HG02943 (cell line): Measurements from ENCODE around the gene PCYOX1L.

Source experiments
- ATAC-seq: cut with Tn5 transposase; IDR thresholded peaks from one replicate; pipeline ENCODE4 v1.9.1; 2021; ENCODE audit warnings: mild to moderate bottlenecking, low read depth, moderate library complexity; ENCODE audit not compliant: unreplicated experiment

Gene PCYOX1L

DNA sequence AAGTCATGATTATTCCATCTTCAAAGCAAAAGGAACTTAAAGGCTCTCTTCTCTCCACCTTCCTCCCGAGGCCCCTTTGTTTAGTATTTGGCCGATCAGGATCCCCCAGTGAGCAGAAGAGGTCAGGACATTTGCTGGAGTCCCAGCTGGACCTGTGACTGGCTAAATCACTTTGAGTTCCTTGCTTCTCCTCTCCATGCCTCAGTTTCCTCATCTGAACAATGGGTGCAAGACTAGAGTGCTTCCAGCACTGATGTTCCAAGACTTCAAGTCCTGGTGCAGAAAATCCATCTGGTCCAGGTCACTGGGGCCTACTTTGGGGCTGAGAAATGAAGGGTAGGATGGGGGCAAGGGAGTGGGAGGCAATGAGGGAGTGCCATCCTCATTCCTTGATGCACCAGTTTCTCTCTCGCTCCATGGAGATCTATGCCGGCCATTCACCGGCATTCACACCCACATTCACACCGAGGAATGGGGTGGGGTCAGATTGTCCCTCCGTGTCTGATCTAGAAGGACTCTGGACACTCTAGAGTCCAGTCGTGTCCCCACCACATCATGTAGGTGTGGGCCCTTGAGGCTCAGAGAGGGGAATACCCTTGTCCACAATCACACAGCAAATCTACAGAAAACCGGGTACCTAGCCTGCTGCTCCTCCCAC is 60.0 kb downstream of the PCYOX1L start:
- ATAC-seq = no peak

DNA sequence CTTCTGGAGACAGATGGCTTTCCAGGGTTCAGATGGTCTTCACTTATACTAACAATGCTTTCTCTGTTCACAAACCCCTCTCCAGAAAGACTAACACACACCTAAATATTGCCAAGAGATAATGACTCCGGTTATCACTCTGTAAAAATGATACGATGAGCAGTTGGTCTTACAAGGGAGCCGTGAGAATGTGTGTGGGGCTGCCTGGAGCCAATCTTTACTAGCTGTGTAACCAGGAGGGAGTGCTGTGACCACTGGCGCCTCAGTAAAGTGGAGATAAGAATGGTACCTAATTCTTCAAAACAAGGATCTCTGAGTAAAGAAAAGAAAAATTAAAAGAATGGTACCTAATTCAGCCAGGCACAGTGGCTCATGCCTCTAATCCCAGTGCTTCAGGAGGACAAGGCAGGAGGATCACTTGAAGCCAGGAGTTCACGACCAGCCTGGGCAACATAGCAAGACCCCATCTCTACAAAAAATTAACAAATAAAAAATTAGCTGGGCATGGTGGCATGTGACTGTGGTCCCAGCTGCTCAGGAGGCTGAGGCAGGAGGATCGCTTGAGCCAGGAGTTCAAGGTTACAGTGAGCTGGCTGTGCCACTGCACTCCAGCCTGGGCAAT is 61.2 kb downstream of the PCYOX1L start:
- no peak for ATAC-seq
